Lower leg skin (tissue), 3 donors: ENCODE measurements around the gene FAM177A1.

ENCODE experiments used
- POLR2A ChIP-seq, 2 donors: fragments of 450-650 bp; IDR thresholded peaks; one replicate each; pipeline ENCODE4 v1.6.1; 2016 to 2017; ENCODE audit warnings: antibody characterized with exemption in 2 of 2, mild to moderate bottlenecking in 1 of 2, moderate library complexity in 1 of 2
- TF ChIP-seq, protein P1 (sequence below), 3 donors: fragments of 450-650 bp; IDR thresholded peaks; one replicate each; pipeline ENCODE4 v1.5.1; 2016; ENCODE audit warnings: antibody characterized with exemption in 3 of 3, mild to moderate bottlenecking in 3 of 3, moderate library complexity in 2 of 3

DNA sequence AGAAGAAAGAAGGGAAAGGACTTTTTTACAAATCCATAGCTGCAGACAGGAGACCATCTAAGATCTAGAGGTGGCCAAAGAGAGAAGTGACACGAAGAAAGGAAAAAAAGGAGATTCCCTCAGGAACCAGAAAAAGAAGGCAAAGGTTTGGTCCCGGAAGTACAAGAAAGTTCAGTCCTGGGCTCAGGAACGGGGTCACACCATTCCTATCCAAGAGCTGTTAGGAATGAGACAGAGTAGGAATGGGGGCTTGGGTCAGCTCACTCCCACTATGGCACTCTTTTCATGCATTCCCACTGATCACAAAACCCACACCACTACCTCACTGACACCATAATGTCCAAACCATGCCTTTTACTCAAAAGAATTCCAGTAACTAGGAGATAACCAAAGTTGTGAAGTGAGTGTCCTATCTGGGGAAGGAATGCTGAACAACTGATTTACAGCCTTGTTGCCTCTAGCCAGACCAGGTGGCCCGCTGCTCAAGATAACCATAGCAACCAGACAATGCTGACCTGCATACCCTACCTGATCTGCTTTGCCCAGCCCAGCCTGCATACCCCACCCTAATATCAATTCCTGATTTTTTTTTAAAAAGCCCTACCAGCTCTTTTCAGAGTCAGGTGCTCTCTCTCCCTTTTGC is 67.4 kb downstream of the FAM177A1 start:
- no peak for TF ChIP-seq POLR2A (IDR thresholded peaks at IDR 0.05)
- TF ChIP-seq, protein P1, sequence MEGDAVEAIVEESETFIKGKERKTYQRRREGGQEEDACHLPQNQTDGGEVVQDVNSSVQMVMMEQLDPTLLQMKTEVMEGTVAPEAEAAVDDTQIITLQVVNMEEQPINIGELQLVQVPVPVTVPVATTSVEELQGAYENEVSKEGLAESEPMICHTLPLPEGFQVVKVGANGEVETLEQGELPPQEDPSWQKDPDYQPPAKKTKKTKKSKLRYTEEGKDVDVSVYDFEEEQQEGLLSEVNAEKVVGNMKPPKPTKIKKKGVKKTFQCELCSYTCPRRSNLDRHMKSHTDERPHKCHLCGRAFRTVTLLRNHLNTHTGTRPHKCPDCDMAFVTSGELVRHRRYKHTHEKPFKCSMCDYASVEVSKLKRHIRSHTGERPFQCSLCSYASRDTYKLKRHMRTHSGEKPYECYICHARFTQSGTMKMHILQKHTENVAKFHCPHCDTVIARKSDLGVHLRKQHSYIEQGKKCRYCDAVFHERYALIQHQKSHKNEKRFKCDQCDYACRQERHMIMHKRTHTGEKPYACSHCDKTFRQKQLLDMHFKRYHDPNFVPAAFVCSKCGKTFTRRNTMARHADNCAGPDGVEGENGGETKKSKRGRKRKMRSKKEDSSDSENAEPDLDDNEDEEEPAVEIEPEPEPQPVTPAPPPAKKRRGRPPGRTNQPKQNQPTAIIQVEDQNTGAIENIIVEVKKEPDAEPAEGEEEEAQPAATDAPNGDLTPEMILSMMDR (IDR thresholded peaks at IDR 0.05): no peak
